ENCODE measurements around the gene NANS.
"Not testable (repeated sequence)": the region's sequence is repeated elsewhere in the genome, so short reads cannot be mapped to it uniquely, and the experiment has no call there.

GRCh38 chr9:98117097-98117496 is 60.6 kb downstream of the NANS start:
- not testable (repeated sequence) for TF ChIP-seq CTCF, POLR2A (IDR thresholded peaks at IDR 0.05)

Data from body of pancreas (tissue), 4 donors.